GM21717 (cell line): Measurements from ENCODE around the gene TSPAN13.

Source experiments
- ATAC-seq: cut with Tn5 transposase; IDR thresholded peaks from one replicate; pipeline ENCODE4 v1.9.1; 2021; ENCODE audit warnings: mild to moderate bottlenecking, moderate library complexity; ENCODE audit not compliant: unreplicated experiment

The TSPAN13 gene

DNA sequence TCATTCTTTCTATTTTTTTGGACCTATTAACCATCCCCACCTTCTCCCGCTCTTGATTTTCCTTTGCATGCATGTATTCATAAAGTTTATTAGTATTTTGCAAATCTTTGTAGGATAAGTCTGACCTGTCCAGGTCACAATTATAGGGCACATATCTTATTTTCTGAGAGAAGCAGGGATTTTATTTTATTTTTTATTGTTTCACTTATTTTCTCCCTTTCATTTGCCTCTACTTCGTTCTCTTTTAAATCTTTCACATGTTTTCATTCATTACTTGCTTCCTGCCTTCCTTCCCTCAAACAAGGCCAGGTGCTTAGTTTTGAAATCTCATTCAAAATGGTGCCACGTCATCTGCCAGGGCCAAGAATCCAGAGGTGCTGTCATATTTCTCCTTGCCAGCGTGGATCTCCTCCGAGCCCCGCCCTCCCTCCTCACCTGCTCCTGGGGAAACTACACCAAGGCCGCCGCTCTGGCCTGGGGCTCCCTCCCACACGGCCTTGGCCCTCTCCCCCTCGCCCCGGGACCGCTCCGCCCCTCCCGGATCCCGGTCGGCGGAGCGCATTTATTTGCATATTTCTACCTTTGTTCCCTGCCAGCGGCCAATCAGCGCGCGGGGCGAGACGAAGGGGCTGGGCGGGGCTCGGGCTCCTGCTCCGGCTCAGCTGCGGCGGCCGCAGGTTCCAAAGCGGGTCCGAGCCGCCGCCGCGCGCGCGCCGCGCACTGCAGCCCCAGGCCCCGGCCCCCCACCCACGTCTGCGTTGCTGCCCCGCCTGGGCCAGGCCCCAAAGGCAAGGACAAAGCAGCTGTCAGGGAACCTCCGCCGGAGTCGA lies at the start of gene TSPAN13:
TSS of gene TSPAN13 (plus strand) at position 654 of the 830 bp plus-strand sequence. CDS start 213 bp downstream, outside the sequence.
- ATAC-seq = peak; percentile 87

GRCh38 chr7:16708511-16708910 lies 45.0 kb upstream of the TSPAN13 start:
- no peak for ATAC-seq

DNA sequence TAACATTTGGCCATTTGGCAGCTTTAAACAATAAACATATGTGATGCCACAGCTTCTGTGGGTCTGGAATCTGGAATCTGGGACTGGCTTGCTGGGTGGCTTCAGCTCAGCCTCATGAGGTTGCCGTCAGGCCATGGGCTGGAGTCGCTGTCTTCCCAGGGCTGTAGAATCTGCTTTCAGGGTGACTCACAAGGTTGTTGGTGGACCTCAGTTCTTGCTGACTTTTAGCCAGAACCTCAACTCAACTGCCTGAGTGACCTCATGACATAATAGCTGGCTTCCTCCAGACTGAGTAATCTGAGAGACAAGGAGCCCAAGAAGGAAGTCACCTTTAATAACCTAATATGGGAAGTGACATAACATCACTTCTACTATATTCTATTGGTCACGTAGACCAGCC lies 44.6 kb upstream of the TSPAN13 start:
- ATAC-seq = no peak

- ATAC-seq = no peak
Measured at GRCh38 chr7:16710651-16711050, 42.9 kb upstream of the TSPAN13 start.

GRCh38 chr7:16711730-16712129 lies 41.8 kb upstream of the TSPAN13 start:
- ATAC-seq = no peak

GRCh38 chr7:16712916-16713315 lies 40.6 kb upstream of the TSPAN13 start:
- ATAC-seq = no peak

GRCh38 chr7:16715928-16716327 lies 37.6 kb upstream of the TSPAN13 start:
- no peak for ATAC-seq

- no peak for ATAC-seq
Measured at GRCh38 chr7:16718111-16718656, 35.4 kb upstream of the TSPAN13 start.

- no peak for ATAC-seq
Measured at GRCh38 chr7:16719699-16720098, 33.9 kb upstream of the TSPAN13 start.

- ATAC-seq = no peak
Measured at GRCh38 chr7:16721541-16721940, 32.0 kb upstream of the TSPAN13 start.

- ATAC-seq = no peak
Measured at GRCh38 chr7:16724344-16724743, 29.2 kb upstream of the TSPAN13 start.

DNA sequence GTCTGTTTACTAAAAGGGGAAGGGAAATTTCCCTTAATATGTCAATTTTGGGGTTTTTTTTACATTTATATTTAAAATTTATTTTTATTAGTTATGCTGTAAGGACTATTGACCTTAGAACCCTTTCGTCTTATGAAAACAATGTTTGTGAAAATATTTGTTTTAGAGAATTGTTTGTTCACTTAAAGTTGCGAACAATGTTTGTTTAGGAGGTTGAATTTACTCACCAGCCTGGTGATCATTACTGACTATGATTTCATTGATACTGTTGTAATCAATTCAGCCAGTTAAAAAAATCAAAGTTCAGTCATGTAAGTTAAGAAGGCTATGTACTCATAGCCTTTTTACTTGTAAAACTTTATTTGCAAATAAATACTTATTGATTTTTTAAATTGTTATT lies 27.4 kb upstream of the TSPAN13 start:
- ATAC-seq = no peak

DNA sequence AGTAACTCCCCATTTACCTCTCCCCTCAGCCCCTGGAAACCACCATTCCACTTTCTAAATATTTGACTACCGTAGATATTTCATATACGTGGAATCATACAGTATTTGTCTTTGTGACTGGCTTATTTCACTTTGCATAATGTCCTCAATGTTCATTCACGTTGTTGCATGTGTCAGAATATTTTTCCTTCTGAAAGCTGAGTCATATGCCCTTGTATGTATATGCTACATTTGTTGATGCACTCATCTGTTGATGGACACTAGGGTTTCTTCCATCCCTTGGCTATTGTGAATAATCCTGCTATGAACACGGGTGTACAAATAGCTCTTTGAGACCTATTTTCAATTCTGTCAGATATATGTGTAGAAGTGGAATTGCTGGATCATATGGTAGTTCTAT lies 25.8 kb upstream of the TSPAN13 start:
- ATAC-seq = no peak

- ATAC-seq = no peak
Measured at GRCh38 chr7:16728811-16729210, 24.7 kb upstream of the TSPAN13 start.

DNA sequence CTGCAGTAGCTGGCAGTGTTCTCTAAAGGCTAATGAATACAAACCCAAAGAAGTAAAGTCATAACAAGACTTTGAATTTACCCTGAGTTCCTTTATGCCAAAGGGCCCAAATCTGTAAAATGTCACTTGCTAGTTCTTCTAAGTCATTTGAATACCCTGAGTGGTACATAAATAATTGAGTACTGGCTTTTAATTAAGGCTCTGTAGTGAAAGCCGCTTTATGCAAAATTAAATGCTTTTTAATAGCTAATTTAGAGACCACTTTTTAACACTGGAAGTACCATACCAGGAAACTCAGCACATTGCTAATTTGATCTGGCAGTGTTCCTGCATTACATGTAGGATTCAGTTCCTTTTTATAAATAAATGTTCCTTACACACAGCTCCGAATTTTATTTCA lies 24.0 kb upstream of the TSPAN13 start:
- ATAC-seq = no peak

DNA sequence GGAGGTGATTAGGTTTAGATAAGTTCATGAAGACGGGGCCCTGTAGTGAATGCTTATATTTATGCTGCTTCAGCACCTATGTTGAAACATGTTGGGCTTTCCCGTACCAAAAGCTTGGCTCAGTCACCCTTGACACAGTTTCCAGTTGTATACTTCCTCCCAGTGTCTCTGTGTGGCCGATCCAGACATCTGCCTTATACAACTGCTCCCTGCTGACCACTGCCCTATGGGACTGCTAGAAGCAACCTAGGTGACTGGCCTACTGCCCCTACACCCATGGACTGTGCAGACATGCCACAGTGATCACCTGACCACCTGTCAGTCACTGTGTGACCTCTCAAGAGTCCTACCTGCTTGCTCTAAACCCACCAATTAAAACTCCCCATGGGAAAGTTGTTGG lies 22.6 kb upstream of the TSPAN13 start:
- ATAC-seq = no peak

GRCh38 chr7:16732828-16733227 lies 20.7 kb upstream of the TSPAN13 start:
- no peak for ATAC-seq

DNA sequence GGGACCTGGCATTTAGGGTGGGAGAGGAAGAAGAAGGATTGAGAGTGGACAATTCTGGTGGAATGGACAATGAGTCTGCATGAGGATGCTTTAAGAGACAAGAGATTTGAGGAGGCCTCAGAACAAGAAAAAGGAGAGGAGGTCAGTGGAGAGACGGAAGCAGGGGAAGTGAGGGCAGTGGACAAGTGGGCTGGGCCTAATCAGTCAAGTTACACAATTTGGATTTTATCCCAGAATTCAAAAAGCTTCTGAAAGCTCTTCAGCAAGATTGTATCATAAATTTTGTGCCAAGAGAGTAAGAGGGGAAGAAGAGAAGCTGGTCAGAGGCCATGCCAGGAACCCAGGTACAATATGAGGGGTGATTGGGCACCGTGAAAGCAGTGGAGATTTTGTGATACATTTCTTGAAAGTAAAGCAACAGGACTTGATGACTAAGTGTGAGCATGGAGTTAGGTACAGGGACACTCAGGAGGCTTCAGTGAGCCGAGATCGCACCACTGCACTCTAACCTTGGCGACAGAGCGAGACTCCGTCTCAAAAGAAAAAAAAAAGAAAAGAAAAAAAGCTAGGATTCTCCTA lies 19.3 kb upstream of the TSPAN13 start:
- no peak for ATAC-seq

DNA sequence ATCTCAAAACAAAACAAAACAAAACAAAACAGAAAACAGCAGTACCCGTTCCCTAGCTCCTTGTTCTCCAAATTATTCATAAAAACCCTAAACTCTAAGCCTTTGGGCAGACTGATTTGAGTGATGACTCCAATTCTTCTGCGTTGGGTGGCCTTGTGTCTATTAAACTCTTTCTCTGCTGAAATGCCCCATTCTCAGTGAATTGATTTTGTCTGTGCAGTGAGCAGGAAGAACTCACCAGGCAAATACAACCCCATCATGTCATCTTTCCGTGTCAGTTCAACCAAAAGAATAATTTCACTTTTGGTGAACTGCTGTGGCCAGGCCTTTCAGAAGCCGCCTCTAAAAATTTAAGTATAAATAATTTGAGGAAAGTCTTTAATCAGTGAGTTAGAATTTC lies 18.5 kb upstream of the TSPAN13 start:
- ATAC-seq = no peak

DNA sequence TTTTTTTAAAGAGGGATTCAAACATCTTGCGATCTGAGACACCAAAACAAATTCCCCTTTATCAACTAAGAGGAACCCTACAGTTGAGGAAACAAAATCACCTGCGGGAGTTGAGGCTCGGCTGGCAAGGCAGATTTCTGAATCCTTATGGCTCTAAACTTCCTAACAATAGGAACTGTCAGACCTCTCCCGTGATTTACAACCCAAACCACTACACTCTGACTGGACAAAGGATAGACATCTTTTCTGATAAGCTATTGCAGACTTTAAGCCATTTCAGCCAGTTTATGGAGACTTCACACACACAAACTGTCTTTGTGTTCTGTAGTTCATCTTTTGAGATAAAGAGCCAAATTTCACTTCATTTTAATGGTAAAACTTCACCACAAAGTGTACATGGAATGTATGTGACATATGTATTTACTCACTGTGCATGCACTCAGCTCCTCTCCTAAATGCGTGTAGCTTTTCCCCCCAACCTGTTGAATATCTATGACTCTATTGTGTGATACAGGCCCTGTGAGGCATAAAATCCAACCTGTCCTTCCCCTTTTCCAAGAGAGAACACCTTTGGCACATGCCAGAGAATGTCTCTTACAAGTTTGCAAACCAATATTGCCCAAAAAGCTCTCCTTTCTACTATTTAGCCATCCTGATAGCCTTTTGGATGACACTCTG lies 15.4 kb upstream of the TSPAN13 start:
- ATAC-seq = no peak

DNA sequence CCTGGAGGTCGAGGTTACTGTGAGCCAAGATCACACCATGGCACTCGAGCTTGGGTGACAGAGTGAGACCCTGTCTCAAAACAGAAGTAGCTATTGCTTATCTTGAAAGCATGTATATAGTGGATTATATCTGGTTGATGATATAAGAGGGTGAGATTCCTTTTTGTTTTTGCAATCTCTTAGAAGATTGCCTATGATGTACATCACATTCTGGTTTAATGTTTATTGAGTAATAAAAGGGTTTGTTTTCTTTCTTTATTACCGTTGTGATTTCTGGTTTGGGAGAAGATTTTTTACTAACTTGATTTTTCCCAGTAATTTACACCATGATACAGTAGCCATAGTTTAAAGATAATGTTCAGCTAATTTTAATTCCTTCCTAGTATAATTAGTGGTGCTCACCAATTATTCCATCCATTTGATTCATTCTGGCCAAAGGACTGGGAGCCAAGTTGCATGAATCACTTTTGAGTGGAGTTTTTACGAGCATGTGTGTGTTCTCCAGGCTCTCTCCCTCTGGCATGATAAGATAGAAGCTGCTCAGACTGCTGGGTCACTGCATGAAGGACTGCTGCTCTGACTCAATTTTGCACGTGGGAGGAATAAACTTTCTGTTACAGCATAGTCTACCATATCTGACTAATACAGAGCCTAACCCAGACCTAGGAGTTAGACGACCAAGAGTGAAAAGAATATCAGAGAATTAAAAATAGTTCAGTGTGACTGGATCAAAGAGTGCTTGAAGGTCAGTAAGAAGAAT lies 13.5 kb upstream of the TSPAN13 start:
- no peak for ATAC-seq
